CD4-positive, alpha-beta T cell treated with Interferon gamma for 1 hour (primary cell): ENCODE results near the gene NLE1.
"Not testable (repeated sequence)": the region's sequence is repeated elsewhere in the genome, so short reads cannot be mapped to it uniquely, and the experiment has no call there.

Experiments used
- DNase-seq: peaks from one replicate; pipeline ENCODE4 v3.0.0-alpha.2; 2020

NLE1 gene

DNA sequence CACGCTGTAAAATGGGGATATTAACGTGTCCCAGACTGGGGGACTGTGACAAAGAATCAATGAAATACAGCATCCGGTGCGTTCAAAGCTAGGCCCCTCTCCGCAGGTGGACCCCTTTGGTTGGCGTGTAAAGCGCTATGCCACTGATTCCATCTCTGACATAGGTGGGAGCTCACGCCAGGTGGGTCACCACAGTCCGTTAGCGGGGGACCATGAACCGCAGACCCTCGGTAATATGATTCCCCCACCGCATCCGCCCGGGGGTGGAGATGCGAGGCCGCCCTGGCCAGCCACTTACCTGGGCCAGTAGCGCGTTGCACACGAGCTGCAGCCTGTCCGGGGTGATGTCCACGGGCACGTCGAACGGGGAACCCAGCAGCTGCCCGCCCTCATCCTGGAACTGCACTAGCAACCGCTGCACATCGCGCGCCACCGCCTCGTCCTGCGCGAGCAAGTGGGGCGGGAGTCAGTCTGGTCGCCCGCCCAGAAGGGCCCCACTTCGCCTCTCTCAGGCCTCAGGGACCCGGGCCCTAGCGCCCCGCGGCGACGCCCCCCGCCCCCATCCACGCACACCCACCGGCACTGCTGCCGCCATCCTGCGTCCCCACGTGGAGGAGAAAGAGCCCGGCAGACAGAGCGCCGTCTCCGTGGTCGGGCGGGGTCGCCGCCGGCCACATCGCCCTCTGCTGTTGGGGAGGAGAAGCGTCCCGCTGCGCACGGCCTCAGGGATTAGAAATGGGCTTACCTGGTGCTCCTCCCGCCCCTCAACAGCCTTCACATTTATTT is at the start of gene NLE1:
Gene NLE1 (minus strand): TSS at position 623 of the 786 bp plus-strand sequence. CDS start 28 bp downstream, at position 595.
- DNase-seq = peak; percentile 84

DNA sequence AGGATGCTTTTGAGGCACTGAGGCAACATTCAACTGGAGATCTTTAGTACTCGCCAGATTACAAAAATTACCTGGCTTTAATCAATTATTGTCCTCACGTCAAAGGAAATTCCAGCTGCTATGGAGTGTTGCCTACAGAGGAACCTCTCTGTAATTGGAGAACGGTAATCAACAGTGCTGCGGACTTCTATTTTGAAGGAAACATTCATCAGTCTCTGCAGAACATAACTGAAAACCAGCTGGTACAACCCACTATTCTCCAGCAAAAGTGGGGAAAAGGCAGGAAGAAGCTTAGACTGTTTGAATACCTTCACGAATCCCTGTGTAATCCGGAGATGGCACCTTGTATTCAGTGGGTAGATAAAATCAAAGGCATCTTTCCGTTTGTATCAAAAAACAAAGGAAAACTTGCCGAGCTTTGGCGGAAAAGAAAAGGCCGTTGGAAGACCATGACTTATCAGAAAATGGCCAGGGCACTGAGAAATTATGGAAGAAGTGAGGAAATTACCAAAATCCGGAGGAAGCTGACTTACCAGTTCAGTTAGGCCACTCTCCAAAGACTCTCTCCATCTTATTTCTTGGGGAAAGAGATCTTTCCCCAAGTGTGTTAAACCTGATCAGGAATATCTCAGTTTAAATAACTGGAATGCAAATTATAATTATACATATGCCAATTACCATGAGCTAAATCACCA is 49.0 kb upstream of the NLE1 start:
- DNase-seq = no peak

DNA sequence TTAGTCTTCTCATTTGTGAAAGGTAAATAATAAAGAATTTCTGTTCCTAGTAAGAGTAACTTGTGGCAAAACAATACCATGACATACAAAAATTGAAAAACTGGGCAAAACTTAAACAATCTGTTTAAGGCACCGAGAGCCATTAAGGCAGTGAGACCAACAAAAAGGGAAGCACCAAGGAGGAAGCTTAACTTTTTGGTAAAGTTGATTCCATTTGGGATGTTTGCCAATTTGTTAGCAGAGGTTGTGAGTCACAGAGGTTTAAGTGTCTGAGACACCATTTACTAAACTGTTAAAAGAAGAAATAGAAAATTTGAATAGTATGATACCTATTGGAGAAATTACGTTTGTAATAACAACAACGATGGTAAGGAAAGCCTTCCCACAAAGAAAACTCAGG is 47.2 kb upstream of the NLE1 start:
- DNase-seq = no peak

DNA sequence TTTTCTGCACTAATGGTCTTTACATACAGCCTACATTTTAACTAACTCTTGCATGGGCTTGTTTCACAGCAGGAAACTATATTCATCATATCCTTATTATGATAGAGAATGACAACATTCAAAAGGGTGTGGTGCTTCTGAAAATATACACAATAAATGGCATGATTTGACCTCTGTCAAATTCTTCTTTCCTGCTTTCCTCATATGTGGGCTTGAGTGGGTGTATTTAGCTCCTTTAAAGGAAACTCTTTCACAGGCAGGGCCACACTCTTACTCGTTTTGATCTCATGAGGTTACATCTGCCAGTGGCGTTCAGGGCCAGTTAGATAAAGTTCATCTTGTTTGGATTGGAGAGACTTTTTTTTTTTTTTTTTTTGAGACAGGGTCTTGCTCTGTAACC is 46.0 kb upstream of the NLE1 start:
- DNase-seq = no peak

DNA sequence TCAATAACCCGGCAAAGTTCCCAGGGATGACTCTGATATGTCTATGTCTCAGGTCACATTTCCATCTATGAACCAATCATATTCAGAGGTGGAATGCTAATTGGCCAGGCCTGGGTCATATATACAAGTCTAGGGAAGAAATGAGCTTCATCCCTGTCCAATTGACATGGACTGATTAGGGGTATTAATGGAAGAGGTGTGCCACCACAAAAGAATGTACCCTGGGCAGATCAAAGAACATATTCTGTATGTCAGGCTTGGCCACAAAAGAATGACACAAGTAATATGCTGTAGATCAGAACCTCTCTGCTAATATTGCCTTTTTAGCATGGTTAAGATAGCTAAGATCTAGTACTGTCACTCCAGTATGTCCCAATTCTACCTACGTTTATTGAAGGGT is 45.4 kb upstream of the NLE1 start:
- DNase-seq = no peak

DNA sequence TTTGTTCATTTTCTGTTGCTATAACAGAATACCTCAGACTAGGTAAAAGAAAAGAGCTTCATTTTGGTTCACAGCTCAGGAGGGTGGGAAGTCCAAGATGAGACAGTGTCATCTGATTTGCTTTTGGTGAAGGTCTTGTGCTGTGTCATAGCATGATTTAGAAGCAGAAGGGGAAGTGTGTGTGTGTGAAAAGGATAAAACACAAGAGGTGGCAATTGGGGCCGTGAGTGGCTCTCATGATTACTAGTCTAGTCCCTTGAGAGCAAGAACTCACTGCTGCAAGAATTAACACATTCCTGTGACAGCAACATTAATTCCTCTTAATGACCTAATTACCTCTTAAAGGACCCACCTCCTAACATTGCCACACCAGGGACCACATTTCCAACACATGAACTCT is 43.7 kb upstream of the NLE1 start:
- no peak for DNase-seq

DNA sequence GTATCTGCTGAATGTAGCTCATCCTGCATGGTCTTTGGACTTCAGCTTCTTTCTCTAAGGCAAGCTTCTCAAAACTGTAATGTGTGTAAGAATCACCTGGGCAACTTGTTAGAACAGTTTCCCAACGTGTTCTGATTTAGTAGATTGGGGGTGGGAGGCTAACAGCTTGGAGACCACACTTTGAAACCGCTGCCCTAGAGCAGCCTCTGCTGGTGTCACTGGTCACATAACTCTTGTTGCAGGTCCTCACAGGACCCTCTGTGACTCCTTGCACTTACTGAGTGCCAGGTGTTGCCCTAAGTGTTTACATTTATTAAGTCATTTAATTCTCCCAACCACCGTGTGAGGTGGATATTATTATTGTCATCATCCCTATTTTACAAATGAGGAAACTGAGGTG is 42.2 kb upstream of the NLE1 start:
- DNase-seq = no peak

DNA sequence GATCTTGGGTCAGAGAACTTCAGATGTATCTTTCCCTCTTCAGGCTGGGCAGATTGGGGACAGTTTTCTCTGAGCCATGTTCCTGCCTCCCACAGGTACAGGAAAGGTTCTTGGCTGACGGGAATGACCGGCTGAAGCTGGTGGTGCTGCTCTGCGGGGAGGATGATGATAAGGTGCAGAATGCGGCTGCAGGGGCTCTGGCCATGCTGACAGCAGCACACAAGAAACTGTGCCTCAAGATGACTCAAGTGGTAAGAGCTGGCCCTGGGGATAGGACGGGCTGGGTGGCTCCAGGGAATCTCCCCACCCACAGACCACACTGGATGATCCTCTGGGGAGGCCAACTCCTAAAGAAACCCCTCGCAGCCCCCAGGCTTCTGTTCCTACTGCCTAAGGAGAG is 41.2 kb upstream of the NLE1 start:
- DNase-seq = no peak

DNA sequence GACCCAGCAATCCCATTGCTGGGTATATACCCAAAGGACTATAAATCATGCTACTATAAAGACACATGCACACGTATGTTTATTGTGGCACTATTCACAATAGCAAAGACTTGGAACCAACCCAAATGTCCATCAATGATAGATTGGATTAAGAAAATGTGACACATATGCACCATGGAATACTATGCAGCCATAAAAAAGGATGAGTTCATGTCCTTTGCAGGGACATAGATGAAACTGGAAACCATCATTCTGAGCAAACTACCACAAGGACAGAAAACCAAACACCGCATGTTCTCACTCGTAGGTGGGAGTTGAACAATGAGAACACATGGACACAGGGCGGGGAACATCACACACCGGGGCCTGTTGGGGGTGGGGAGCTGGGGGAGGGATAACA is 37.3 kb upstream of the NLE1 start:
- not testable (repeated sequence) for DNase-seq

DNA sequence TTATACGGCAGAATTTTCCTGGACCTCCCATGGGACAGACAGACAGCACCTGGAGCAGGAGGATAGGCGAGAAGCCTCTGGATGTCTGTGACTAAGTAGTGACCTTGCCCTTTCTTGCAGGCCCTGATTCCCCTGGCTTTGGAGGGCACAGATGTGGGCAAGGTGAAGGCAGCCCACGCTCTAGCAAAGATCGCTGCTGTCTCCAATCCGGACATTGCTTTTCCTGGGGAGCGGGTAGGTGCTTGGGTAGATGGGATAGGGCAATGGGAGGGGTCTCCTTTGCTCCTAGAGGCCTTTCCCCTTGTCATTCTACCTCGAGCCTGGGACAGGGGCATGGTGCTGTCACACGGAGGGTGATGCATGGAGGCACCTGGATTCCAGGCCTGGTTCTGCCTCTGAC is 34.8 kb upstream of the NLE1 start:
- DNase-seq = no peak

DNA sequence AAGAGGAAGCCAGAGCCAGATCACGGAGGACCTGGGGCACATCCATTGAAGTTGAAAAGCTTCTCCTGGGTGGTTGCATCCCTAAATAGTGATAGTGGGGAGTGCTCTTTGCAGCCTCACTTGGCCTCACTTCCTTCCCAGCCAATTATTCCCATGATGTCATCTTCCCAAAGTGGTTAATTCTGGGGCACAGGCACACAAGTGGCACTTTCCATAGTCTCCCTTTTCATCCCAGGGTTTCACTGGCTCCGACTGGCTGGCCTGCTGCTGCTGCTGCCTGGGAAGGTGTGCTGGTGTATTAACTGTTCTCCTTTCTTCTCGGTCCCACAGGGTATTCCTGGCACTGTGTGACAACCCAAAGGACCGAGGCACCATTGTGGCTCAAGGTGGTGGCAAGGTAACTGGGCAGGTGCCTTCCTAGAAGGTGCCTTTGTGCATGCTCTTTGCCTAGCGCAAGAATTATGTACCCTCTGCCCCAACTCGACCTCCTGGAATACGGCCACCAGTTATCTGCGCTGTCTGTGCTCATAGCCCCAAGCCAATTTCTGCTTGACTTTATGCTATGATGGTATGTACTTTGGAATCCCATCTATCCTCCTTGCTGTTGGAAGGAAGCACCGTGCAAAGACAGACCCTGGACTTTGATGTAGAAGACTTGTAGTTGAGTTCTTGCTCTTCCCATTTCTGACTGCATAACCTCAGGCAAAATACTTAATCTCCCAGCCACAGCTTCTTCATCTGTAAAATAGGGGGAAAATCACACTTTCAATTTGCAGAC is 33.7 kb upstream of the NLE1 start:
- DNase-seq = no peak

DNA sequence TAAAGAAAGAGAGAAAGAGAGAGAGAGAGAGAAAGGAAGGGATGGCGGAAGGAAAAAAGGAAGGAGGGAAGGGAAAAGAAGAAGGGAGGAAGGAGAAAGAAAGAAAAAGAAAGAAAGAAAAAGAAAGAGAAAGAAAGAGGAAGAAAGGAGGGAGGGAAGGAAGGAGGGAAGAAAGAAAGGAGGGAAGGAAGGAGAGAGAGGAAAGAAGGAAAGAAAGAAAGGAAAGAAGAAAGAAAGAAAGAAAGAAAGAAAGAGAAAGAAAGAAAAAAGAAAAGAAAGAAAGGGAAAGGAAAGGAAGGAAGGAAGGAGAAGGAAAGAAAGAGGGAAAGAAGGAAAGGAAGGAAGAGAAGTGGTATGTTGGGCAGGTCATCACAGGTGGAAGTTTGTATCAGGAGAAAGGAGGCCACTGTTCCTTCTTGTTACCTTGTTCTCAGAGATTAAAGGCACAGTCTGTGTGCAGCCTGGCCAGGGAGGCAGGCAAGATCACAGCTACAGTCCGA is 32.8 kb upstream of the NLE1 start:
- DNase-seq = no peak

DNA sequence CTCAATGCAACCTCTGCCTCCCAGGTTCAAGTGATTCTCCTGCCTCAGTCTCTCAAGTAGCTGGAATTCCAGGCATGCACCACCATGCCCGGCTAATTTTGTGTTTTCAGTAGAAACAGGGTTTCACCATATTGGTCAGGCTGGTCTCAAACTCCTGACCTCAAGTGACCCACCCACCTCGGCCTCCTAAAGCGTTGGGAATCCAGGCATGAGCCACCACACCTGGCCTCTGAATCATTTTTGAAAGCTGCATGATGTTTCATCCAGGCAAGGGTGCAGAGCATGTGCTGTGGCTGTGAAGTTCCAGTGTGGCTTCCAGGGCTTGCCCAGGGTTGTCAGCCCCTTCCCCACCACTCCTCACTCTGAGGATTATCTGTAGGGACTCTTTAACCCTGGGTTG is 30.2 kb upstream of the NLE1 start:
- DNase-seq = not testable (repeated sequence)

DNA sequence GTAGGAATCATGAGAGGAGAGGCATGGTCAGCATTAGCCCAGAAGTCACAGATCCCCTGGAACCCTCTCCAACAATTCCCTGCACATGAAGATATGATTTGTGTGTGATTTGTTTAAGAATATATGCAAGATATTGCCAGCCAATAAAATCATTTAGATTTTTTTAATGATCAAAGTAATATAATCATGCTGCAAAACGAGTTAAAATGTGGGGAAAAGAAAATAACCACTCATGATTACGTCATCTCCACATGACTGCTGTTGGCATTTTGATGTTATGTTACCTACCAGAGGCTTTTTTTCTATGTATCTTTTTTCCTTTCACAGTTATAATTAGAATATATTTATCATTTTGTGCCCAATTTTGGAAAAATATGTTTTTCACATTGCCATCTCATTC is 29.7 kb upstream of the NLE1 start:
- no peak for DNase-seq

DNA sequence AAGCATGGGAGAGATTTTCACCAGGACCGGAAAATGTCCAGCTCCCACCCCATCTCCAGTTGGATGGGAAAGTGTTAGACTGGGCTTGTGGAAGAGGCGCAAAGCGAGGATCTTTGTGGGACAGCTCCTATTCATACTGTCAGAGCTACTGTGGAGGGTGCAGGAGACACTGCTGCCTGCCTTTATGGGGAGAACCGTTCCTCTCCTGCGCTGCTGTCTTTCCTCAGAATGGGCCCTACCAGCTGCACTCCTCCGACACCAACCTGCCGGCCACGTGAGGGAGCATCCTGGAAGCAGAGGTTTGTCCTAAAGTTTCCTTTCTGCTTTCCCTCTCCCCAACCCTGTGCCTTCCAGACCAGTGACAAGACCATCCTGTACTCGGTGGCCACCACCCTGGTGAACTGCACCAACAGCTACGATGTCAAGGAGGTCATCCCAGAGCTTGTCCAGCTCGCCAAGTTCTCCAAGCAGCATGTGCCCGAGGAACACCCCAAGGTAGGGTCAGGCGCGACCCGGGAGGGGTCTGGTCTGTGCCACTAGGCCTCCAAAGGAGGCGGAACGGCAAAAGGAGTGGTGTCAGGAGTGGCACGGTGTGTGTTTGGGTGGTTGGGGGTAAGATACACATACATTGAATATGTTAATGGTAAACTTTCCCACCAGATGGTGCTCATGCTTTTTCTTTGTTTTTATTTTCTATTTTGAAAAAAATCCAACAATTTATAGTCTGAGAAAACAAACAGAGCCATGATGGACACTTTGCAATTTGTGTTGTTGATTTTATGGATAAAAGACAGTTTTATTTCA is 29.1 kb upstream of the NLE1 start:
- no peak for DNase-seq

DNA sequence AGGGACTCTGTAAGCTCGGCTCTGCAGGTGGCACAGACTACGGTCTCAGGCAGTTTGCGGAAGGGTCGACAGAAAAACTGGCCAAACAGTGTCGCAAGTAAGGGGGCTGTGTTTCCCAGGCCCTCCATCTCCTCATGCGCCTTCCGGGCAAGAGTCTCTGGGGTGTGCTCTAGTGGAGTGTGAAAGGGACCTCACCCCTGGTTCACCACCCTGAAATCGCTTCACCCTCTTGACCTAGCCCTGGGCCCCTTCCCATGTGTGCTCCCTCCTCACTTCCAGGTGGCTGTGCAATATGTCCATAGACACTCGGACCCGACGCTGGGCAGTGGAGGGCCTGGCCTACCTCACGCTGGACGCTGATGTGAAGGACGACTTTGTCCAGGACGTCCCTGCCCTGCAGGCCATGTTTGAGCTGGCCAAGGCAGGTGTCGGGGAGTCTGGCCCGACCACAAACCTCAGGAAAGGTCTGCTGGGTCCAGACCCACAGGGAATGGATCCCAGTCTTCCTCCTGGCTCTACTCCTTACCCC is 27.8 kb upstream of the NLE1 start:
- no peak for DNase-seq

DNA sequence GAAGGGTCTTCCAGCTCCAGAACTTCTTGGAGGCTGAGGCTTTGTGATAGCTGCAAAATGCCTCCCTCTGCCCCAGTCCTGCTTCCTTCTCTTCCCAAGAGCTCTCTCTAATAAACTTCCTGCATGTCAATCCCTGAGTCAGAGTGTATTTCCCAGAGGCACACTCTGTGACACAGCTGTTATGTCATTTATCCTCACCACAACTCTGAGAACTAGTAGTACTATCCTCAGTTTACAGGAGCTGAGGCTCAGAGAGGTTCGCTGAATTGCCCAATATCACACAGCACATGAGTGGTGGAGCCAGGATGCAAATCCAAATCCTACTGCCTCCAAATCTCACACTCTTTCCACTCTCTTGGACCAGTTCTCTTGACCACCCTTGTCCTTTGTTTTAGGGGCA is 25.6 kb upstream of the NLE1 start:
- no peak for DNase-seq

DNA sequence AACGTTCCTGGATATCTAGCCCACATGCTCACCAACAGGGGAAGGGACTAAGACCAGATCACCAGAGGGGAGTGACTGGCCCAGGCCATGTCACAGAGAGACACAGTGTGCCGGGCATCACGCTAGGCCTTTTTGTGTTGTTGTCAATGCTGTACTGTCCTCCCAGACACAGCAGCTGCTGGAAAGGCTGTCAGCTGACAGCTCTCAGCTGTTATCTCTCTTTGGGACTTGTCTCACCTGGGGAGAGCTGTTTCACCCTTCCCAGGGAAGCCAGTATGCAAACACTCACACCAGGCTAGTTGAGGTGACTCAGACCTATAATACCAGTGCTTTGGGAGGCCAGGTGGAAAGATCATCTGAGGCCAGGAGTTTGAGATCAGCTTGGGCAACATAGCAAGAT is 24.9 kb upstream of the NLE1 start:
- DNase-seq = no peak

DNA sequence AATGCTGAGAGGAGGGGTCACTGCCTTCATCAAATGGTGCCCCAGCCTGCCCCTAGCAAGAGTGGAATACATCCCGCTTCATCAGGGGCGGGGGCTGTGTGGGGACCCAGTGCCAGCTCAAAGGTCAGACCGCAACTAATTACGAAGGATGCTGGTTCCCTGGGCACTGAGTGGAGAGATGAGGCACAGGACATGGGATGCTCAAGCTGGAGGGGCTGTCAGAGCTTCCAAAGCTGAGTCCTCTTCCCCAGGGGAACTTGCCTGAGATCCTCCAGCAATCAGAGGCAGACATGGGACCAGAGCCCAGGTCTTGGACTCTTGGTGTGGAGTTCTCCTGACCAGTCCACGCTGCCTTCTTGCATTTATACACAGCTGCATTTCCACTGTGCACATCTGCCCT is 24.4 kb upstream of the NLE1 start:
- DNase-seq = no peak

DNA sequence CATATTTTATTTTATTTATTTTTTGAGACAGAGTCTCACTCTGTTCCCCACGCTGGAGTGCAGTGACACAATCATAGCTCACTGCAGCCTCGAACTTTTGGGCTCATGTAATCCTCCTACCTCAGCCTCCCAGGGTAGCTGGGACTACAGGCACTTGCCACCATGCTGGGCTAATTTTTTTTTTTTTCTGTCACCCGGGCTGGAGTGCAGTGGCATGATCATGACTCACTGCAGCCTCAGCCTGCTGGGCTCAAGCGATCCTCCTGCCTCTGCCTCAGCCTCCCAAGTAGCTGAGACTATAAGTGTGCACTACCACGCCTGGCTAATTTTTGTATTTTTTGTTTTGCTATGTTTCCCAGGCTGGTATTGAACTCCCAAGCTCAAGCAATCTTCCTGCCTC is 22.6 kb upstream of the NLE1 start:
- no peak for DNase-seq

DNA sequence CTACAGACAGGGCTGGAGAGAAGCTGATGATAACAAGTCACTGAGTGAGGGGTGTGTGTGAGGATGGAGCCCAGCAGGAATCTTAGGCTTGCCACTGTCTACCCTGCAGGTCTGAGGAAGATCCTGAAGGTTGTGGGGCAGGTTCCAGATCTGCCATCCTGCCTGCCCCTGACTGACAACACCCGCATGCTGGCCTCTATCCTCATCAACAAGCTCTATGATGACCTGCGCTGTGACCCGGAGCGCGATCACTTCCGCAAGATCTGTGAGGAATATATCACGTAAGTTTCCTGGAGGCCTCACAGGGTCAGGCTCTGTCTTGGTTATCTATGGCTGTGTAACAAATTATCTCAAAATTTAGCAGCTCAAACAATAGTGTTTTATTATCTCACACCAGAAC is 21.8 kb upstream of the NLE1 start:
- no peak for DNase-seq

DNA sequence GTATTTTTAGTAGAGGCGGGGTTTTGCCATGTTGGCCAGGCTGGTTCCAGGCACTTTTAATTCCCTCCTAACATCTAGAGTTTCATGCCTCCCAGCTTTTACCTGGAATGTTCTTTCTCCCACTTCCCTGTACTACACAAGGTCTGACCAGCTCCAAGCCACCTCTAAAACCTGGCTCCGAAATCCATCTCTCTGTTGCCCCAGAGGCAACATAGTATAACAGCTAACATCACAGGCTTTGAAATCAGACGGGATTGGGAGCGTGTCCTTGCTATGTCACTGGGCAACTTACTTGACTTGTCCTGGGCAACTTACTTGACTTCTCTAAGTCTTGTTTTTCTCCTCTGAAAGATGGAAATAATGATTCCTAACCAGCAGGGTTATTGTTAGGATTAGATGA is 20.7 kb upstream of the NLE1 start:
- DNase-seq = no peak
